Transverse colon (tissue), 4 donors: ENCODE results near the gene ZNF705A. TPM values are rescaled to one million over a fixed set of nuclear protein-coding genes. Genes with fewer than 3 reads are reported as not detected.
"Not testable (repeated sequence)": the region's sequence is repeated elsewhere in the genome, so short reads cannot be mapped to it uniquely, and the experiment has no call there.

ENCODE experiments used
- DNase-seq: peaks from one replicate; pipeline ENCODE4 v3.0.0-alpha.2; 2019
- H3K27ac ChIP-seq, 4 donors: fragments of 200-600 bp; sonication (generic); 2 replicates each; pipeline ENCODE4 v1.5.1; 2016 to 2018; ENCODE audit warnings: inconsistent platforms in 4 of 4
- H3K27me3 ChIP-seq: fragments of 200-600 bp; sonication (generic); 2 replicates; pipeline ENCODE4 v1.5.1; 2017; ENCODE audit warnings: inconsistent platforms
- H3K36me3 ChIP-seq, 4 donors: fragments of 200-600 bp; sonication (generic); 2 replicates each; pipeline ENCODE4 v1.5.1; 2017 to 2019; ENCODE audit warnings: inconsistent platforms in 4 of 4
- H3K4me1 ChIP-seq, 4 donors: fragments of 200-600 bp; sonication (generic); 2 replicates each; pipeline ENCODE4 v1.5.1; 2017 to 2020; ENCODE audit warnings: inconsistent platforms in 4 of 4
- H3K4me3 ChIP-seq, 4 donors: fragments of 200-600 bp; sonication (generic); 1 replicate in 1 of 4; 2 replicates in 3 of 4; pipeline versions ENCODE4 v1.5.1 to v1.6.1; 2017 to 2019; ENCODE audit warnings: inconsistent platforms in 4 of 4
- H3K9me3 ChIP-seq, 2 donors: fragments of 200-600 bp; sonication (generic); 2 replicates each; pipeline ENCODE4 v1.5.1; 2017 to 2019; ENCODE audit warnings: inconsistent platforms in 2 of 2
- POLR2A ChIP-seq: fragments of 450-650 bp; IDR thresholded peaks from one replicate; pipeline ENCODE4 v1.6.1; 2016; ENCODE audit warnings: antibody characterized with exemption, mild to moderate bottlenecking, moderate library complexity
- WGBS, 2 donors: methylation state at CpG; one replicate each; pipeline ENCODE4 v1.1.5; 2018; ENCODE audit warnings: low coverage in 1 of 2; 5-methylcytosine and 5-hydroxymethylcytosine counted together
- in situ Hi-C, 4 donors: fragments of 200-750 bp; cut with MboI; loops; one replicate each; pipeline versions ENCODE4 v1.15.0 to v1.15.1; 2017; ENCODE audit warnings: low sequenced_read_pairs in 3 of 4, low pct_ligation_motif_present in 1 of 4, low pct_unique_long_range_greater_than_20kb in 1 of 4
- intact Hi-C: fragments of 100-400 bp; cut with DNase I; formaldehyde crosslinking; loops from one replicate; pipeline ENCODE4 v1.15.1; 2023; ENCODE audit warnings: low total_unique reads
- total RNA-seq, 4 donors: library from RNA; depleted of rRNA; stranded (reverse); fragments of >200 nt; gene quantifications; one replicate each; pipeline ENCODE4 v1.1.0, GENCODE V29; 2016

The ZNF705A gene
- total RNA-seq, 4 donors from 2014 or later = not detected

- no peaks in the 10 kb centered on the region for H3K36me3 ChIP-seq
- intact Hi-C loops (no loop called here), in situ Hi-C loops (loop anchor here in 2 of 4 donors (25.0 kb wide), 1 partner anchor 114 kb away; the partner anchor contains the start of gene CLEC4A (in 2 of the 2))
- no peak overlapping the region for H3K4me3 ChIP-seq
- H3K4me1 ChIP-seq = peaks cover 0 to 3% (median 0%) of the 10 kb centered on the region in 4 donors
- TF ChIP-seq POLR2A = no peak
- no peaks in the 10 kb centered on the region for H3K27me3 ChIP-seq
- H3K9me3 ChIP-seq = no peaks in the 10 kb centered on the region
- 88 to 94% methylated on average over 1 to 8 of the region's 8 CpGs for WGBS, 2 donors
- no peak overlapping the region for H3K27ac ChIP-seq
- DNase-seq = no peak
Measured at GRCh38 chr12:8226355-8226754, 69.5 kb downstream of the ZNF705A start.

DNA sequence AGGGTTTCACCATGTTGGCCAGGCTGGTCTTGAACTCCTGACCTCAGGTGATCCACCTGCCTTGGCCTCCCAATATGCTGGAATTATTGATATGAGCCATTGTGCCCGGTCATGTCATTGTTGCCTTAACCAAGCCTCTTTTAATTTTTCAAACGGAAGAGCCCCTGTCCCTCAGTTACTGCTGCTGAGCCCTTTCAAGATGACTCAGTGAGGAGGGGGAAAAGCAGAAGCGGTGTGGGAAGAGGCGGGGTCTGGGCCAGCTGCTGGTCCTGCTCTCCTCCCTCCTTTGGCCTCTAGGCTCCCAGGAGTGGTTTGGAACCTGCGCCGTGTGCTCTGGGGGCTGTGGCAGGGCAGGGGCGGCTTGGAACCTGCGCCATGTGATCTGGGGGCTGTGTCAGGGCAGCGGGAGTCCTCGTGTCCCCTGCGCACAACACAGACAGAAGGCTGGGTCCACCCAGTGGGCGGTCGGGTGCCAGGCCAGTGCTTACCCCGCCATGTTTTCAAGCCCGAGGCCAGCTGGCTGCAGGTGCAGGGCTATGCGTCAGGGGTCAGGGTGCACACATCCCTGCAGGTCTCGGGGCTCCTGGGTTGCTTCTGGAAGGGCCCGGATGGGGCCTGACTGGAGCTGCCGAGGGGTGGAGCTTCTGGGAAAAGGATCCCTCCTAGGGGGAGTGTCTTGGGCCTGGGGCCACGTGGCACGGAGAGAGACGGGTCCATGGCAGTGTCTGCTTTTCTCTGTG is 70.3 kb downstream of the ZNF705A start, which contains the start of gene FAM90A1:
TSS of gene FAM90A1 (minus strand) at position 627 of the 740 bp plus-strand sequence. CDS start 2,786 bp downstream, outside the sequence.
- H3K27me3 ChIP-seq, H3K4me1 ChIP-seq, intact Hi-C loops, H3K36me3 ChIP-seq, H3K9me3 ChIP-seq: not testable (repeated sequence)
- WGBS, 2 donors = 66 to 72% methylated on average over 2 to 21 of the region's 22 CpGs
- in situ Hi-C loops = loop anchor here in 2 of 4 donors (25.0 kb wide), 1 partner anchor 115 kb away; the partner anchor contains the start of gene CLEC4A (in 2 of the 2)
- DNase-seq = peak; percentile 34
- peak within 1 kb of the TSS in 1 of 4 donors; percentile 25 for H3K27ac ChIP-seq
- peak within 1 kb of the TSS in 3 of 4 donors; percentile 2 to 24 (median 9) for H3K4me3 ChIP-seq

- WGBS, 2 donors = 56% methylated on average over 7 of the region's 7 CpGs; no CpG with 5 or more reads in 1 of the 2 donors
- in situ Hi-C loops = loop anchor here in 2 of 4 donors (25.0 kb wide), 1 partner anchor 115 kb away; the partner anchor contains the start of gene CLEC4A (in 2 of the 2)
Measured at GRCh38 chr12:8227732-8228077, 70.9 kb downstream of the ZNF705A start.

DNA sequence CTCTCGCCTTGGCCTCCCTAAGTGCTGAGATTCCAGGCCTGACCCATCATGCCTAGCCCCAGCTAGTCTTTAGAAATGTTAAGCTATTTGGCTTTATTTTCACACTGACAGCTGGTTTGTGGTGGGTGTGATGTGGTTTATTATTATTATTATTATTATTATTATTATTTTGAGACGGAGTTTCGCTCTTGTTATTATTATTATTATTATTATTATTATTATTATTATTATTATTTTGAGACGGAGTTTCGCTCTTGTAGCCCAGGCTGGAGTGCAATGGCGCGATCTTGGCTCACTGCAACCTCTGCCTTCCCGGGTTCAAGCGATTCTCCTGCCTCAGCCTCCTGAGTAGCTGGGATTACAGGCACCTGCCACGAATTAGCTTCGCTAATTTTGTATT is 71.8 kb downstream of the ZNF705A start:
- intact Hi-C loops, H3K4me1 ChIP-seq, DNase-seq, H3K9me3 ChIP-seq, H3K4me3 ChIP-seq, H3K36me3 ChIP-seq, H3K27ac ChIP-seq, H3K27me3 ChIP-seq: not testable (repeated sequence)
- in situ Hi-C loops = loop anchor here in 2 of 4 donors (25.0 kb wide), 1 partner anchor 116 kb away; the partner anchor contains the start of gene CLEC4A (in 2 of the 2)
- 92 to 100% methylated on average over 2 to 11 of the region's 11 CpGs for WGBS, 2 donors

More at GRCh38 chr12:8227732-8228077, 70.9 kb downstream of the ZNF705A start:
- H3K4me1 ChIP-seq, H3K27me3 ChIP-seq, intact Hi-C loops, H3K9me3 ChIP-seq, DNase-seq, H3K36me3 ChIP-seq: not testable (repeated sequence)
- peak overlapping the region in 3 of 4 donors; percentile 2 to 24 (median 9) for H3K4me3 ChIP-seq
- peak overlapping the region in 1 of 4 donors; percentile 25 for H3K27ac ChIP-seq

DNA sequence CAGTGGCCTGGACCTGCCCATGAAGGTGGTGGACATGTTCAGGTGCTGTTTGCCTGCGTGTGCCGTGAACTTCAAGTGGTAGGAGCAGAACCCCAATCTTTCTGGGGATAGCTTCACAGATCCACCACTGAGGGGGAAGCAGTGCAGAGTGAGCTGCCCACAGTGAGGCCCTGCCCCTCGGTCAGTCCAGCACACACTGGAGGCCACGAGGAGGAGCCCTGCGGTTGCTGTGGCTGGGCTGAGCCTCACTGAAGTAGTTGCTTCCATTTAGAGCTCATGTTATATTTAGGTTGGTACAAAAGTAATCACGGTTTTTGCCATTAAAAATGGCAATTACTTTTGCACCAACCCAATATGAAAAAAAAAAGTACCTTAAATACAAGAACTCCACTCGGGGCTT is 72.7 kb downstream of the ZNF705A start:
- WGBS, 2 donors = 36 to 68% methylated on average over 2 to 7 of the region's 7 CpGs

More for the DNA sequence above, 72.7 kb downstream of the ZNF705A start:
- H3K36me3 ChIP-seq, H3K27me3 ChIP-seq, H3K4me1 ChIP-seq, H3K27ac ChIP-seq, H3K4me3 ChIP-seq, H3K9me3 ChIP-seq, DNase-seq, intact Hi-C loops: not testable (repeated sequence)
- in situ Hi-C loops = loop anchor here in 2 of 4 donors (25.0 kb wide), 1 partner anchor 117 kb away; the partner anchor contains the start of gene CLEC4A (in 2 of the 2)

Other genes with a start within 250 kb of the ZNF705A start
- gene SLC2A3, start 220.8 kb upstream of the ZNF705A start, total RNA-seq = 10 to 100 TPM in 1 of 4 donors, 1 to 10 TPM in 2, under 1 TPM in 1; 0.80 to 10.2 (median 8.1) TPM
- 10 to 100 TPM; 11.6 to 15.7 (median 12.5) TPM for gene FOXJ2, start 124.3 kb upstream of the ZNF705A start, total RNA-seq
- gene C3AR1, start 90.7 kb upstream of the ZNF705A start, total RNA-seq = 1 to 10 TPM; 2.4 to 9.4 (median 3.6) TPM
- 10 to 100 TPM in 3 of 4 donors, 1 to 10 TPM in 1; 3.0 to 41.6 (median 36.3) TPM for gene NECAP1, start 74.7 kb upstream of the ZNF705A start, total RNA-seq
- gene CLEC4A, start 33.4 kb upstream of the ZNF705A start, total RNA-seq = 1 to 10 TPM in 1 of 4 donors, under 1 TPM in 1, not detected in 2; 0.55 to 5.1 TPM
- not detected for gene FAM90A1, start 70.6 kb downstream of the ZNF705A start, total RNA-seq